Measurements from ENCODE around the gene KATNB1.

DNA sequence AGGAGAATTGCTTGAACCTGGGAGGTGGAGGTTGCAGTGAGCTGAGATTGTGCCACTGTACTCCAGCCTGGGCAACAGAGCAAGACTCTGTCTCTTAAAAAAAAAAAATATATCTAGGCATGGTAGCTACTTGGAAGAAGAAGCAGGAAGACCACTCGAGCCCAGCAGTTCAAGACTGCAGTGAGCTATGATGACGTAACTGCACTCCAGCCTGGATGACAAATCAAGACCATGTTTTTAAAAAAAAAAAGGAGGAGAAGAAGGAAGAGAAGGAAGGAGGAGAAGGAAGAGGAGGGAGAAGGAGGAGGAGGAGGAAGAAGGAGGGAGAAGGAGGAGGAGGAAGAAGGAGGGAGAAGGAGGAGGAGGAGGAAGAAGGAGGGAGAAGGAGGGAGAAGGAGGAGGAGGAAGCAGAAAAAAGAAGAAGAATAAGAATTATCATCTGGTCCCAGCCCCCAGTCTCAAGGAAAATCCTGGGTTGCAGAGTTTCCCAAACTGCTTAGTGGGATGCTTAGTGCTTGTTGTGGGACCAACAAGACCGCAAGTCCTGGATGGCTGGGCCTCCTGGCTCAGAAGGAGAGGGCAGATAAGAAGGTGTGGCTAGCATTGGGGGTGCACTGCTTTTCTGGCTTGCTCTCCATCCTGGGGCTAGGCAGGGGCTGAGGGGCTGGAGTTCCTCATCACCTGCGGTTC lies 44.6 kb upstream of the KATNB1 start:
- TF ChIP-seq POLR2A (IDR thresholded peaks at IDR 0.05) (no peak), CTCF (IDR thresholded peaks at IDR 0.05) (no peak)

Data from thyroid gland (tissue), 4 donors.